ENCODE results near the gene UBE2G1.

Gene UBE2G1

GRCh38 chr17:4232168-4232813 is 134.2 kb downstream of the UBE2G1 start:
- no peak for DNase-seq (ENCODE audit: extremely low read depth, low read depth)
- no peak for TF ChIP-seq CTCF (IDR thresholded peaks at IDR 0.05; ENCODE audit: low read depth, low read length)

GRCh38 chr17:4229627-4230541 is 136.6 kb downstream of the UBE2G1 start:
- TF ChIP-seq CTCF (IDR thresholded peaks at IDR 0.05; ENCODE audit: low read depth, low read length) = no peak
- peak; percentile 85 for DNase-seq (ENCODE audit: extremely low read depth, low read depth)

- TF ChIP-seq CTCF (IDR thresholded peaks at IDR 0.05; ENCODE audit: low read depth, low read length) = no peak
- DNase-seq (ENCODE audit: extremely low read depth, low read depth) = no peak
These were observed 144.4 kb downstream of the UBE2G1 start for GRCh38 chr17:4221899-4222659.

- no peak for DNase-seq (ENCODE audit: extremely low read depth, low read depth)
- no peak for TF ChIP-seq CTCF (IDR thresholded peaks at IDR 0.05; ENCODE audit: low read depth, low read length)
These were observed 145.3 kb downstream of the UBE2G1 start for GRCh38 chr17:4221163-4221562.

- no peak for DNase-seq (ENCODE audit: extremely low read depth, low read depth)
- TF ChIP-seq CTCF (IDR thresholded peaks at IDR 0.05; ENCODE audit: low read depth, low read length) = no peak
These were observed 145.8 kb downstream of the UBE2G1 start for GRCh38 chr17:4220655-4221054.

All from AG09319 (cell line).